ENCODE measurements around the gene OPRL1. TPM values are rescaled to one million over a fixed set of nuclear protein-coding genes. Genes with fewer than 3 reads are reported as not detected.

OPRL1 gene
- total and polyA plus RNA-seq, 2 donors (not counting 1 experiment from before 2014, with no cell fraction given): 3.5 to 6.2 TPM

DNA sequence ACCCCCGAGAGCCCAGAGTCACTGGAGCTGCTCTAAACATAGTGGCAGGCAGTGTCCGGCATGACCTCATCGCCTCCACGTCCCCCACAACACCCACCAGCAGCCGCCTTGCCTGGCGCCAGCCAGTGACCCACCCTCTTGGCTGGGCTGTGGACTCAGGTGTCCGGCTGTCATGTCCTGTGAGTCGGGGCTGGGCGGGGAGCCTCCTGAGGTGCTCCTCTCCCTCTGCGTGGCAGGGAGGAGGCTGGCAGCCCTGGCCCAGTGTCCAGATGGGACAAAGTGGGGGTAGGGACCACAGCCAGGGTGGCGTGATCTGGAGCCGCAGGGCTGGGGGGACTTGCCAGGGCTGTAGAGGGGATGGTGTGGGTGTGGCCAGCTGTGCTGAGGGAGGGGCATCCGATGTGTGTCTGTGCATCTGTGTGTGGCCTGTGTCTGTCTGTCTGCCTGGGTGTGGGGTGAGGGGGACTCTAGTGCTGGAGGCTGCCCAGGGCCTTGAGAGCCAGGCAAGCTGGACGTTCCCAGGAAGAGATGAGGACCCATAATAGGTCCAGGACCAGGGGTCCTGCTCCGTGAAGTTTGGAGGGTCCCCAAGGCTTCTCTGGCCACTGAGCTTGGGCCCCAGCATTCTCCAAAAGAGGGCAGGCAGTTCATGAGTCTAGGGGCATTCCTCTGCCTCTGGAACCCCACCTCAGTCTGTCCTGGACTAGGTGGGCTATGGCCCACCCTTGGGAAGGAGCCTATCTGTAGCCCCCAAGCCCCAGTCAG lies 28.1 kb upstream of the OPRL1 start:
- Histone ChIP-seq H4K20me1 (ENCODE audit: control insufficient read depth, insufficient read depth, low read length, poor library complexity, severe bottlenecking) (no peaks in the 10 kb centered on the region), H2AFZ (ENCODE audit: insufficient read depth, low read depth, low read length, poor library complexity, severe bottlenecking) (no peak overlapping the region), H3K27ac (ENCODE audit: low read length in 2 of 2) (no peak overlapping the region), H3K36me3 (replicated peaks in 1 of 2; ENCODE audit: control extremely low read depth in 1 of 2, control insufficient read depth in 1 of 2, extremely low read depth in 1 of 2, insufficient read depth in 2 of 2, low read length in 1 of 2) (no peaks in the 10 kb centered on the region), H3K4me2 (replicated peaks; ENCODE audit: low read depth, low read length, poor library complexity, severe bottlenecking) (no peak overlapping the region), H3K4me1 (ENCODE audit: control insufficient read depth in 2 of 2, insufficient read depth in 2 of 2, low read length in 2 of 2) (peaks cover 9 to 11% of the 10 kb centered on the region in 2 donors), H3K9ac (ENCODE audit: low read length) (no peak overlapping the region), H3K9me3 (ENCODE audit: control extremely low read depth in 1 of 3, control insufficient read depth in 2 of 3, insufficient read depth in 1 of 3, low read length in 2 of 3) (peaks cover 0 to 18% (median 0%) of the 10 kb centered on the region in 3 donors), H3K79me2 (ENCODE audit: control insufficient read depth, insufficient read depth, low read length) (no peaks in the 10 kb centered on the region), H3K27me3 (replicated peaks in 1 of 4; ENCODE audit: control extremely low read depth in 1 of 4, control insufficient read depth in 3 of 4, insufficient read depth in 4 of 4, low read length in 3 of 4) (peaks cover 0 to 73% (median 31%) of the 10 kb centered on the region in 4 experiments), H3K4me3 (ENCODE audit: control extremely low read depth in 1 of 5, extremely low read depth in 1 of 5, insufficient read depth in 1 of 5, low read depth in 2 of 5, low read length in 4 of 5) (no peak overlapping the region)
- H3K27me3 Mint-ChIP-seq: peaks cover 35% of the 10 kb centered on the region
- intact Hi-C loops (cut with micrococcal nuclease): no loop called here
- no peak overlapping the region for H3K27ac Mint-ChIP-seq
- H3K4me3 Mint-ChIP-seq: no peak overlapping the region
- H3K4me1 Mint-ChIP-seq: peaks cover 10% of the 10 kb centered on the region
- POLR2A ChIA-PET: no interaction called here
- no peak for ATAC-seq (ENCODE audit: low read depth)
- WGBS (ENCODE audit: insufficient coverage): 90% methylated on average over 14 of the region's 15 CpGs
- no peak for DNase-seq
- TF ChIP-seq EZH2 (IDR thresholded peaks at IDR 0.05; ENCODE audit: borderline replicate concordance, insufficient read depth, low read depth, low read length, poor library complexity, severe bottlenecking) (no peak), CTCF (IDR thresholded peaks at IDR 0.05) (no peak)
- no peaks in the 10 kb centered on the region for H3K9me3 Mint-ChIP-seq (ENCODE audit: insufficient read depth)
- CTCF ChIA-PET: interaction anchor here (1.6 kb wide), 1 partner anchor 69 kb away, joined by 5 read pairs; no protein-coding TSS in a partner anchor

- Histone ChIP-seq H3K9me3 (ENCODE audit: control extremely low read depth in 1 of 3, control insufficient read depth in 2 of 3, insufficient read depth in 1 of 3, low read length in 2 of 3) (peaks cover 0 to 18% (median 0%) of the 10 kb centered on the region in 3 donors), H3K79me2 (ENCODE audit: control insufficient read depth, insufficient read depth, low read length) (no peaks in the 10 kb centered on the region), H3K9ac (ENCODE audit: low read length) (no peak overlapping the region), H3K4me1 (ENCODE audit: control insufficient read depth in 2 of 2, insufficient read depth in 2 of 2, low read length in 2 of 2) (peaks cover 12 to 14% of the 10 kb centered on the region in 2 donors), H3K4me3 (ENCODE audit: control extremely low read depth in 1 of 5, extremely low read depth in 1 of 5, insufficient read depth in 1 of 5, low read depth in 2 of 5, low read length in 4 of 5) (no peak overlapping the region), H3K27ac (ENCODE audit: low read length in 2 of 2) (no peak overlapping the region), H3K36me3 (replicated peaks in 1 of 2; ENCODE audit: control extremely low read depth in 1 of 2, control insufficient read depth in 1 of 2, extremely low read depth in 1 of 2, insufficient read depth in 2 of 2, low read length in 1 of 2) (no peaks in the 10 kb centered on the region), H2AFZ (ENCODE audit: insufficient read depth, low read depth, low read length, poor library complexity, severe bottlenecking) (no peak overlapping the region), H3K27me3 (replicated peaks in 1 of 4; ENCODE audit: control extremely low read depth in 1 of 4, control insufficient read depth in 3 of 4, insufficient read depth in 4 of 4, low read length in 3 of 4) (peaks cover 0 to 73% (median 29%) of the 10 kb centered on the region in 4 experiments), H3K4me2 (replicated peaks; ENCODE audit: low read depth, low read length, poor library complexity, severe bottlenecking) (no peak overlapping the region), H4K20me1 (ENCODE audit: control insufficient read depth, insufficient read depth, low read length, poor library complexity, severe bottlenecking) (no peaks in the 10 kb centered on the region)
- H3K27me3 Mint-ChIP-seq: peaks cover 29% of the 10 kb centered on the region
- ATAC-seq (ENCODE audit: low read depth) (no peak), DNase-seq (no peak)
- TF ChIP-seq EZH2 (IDR thresholded peaks at IDR 0.05; ENCODE audit: borderline replicate concordance, insufficient read depth, low read depth, low read length, poor library complexity, severe bottlenecking): no peak
- no peak for TF ChIP-seq CTCF (IDR thresholded peaks at IDR 0.05)
- intact Hi-C loops (cut with micrococcal nuclease): no loop called here
- ChIA-PET CTCF (interaction anchor here (1.6 kb wide), 1 partner anchor 68 kb away, joined by 5 read pairs; no protein-coding TSS in a partner anchor), POLR2A (interaction anchor here (0.6 kb wide), 1 partner anchor 8 kb away, joined by 3 read pairs; no protein-coding TSS in a partner anchor)
- H3K4me1 Mint-ChIP-seq: peaks cover 12% of the 10 kb centered on the region
- no peak overlapping the region for H3K4me3 Mint-ChIP-seq
- no peaks in the 10 kb centered on the region for H3K9me3 Mint-ChIP-seq (ENCODE audit: insufficient read depth)
- 94% methylated on average over 6 of the region's 10 CpGs for WGBS (ENCODE audit: insufficient coverage)
- H3K27ac Mint-ChIP-seq: no peak overlapping the region
Observed at GRCh38 chr20:64052326-64052722, 27.6 kb upstream of the OPRL1 start.

Data from B cell (primary cell).